Omental fat pad (tissue), 4 donors: ENCODE results near the gene RNF5. TPM values are rescaled to one million over a fixed set of nuclear protein-coding genes. Genes with fewer than 3 reads are reported as not detected.

ENCODE experiments used
- ATAC-seq: fragments of 150-250 bp; one replicate; pipeline ENCODE4 v1.9.1; 2016; ENCODE audit warnings: mild to moderate bottlenecking, moderate library complexity; ENCODE audit not compliant: low FRiP score
- DNase-seq: peaks from one replicate; pipeline ENCODE4 v3.0.0-alpha.2; 2019; ENCODE audit warnings: low spot score
- total RNA-seq, 4 donors: library from RNA; depleted of rRNA; stranded (reverse); fragments of >200 nt; gene quantifications; one replicate each; pipeline ENCODE4 v1.1.0, GENCODE V29; 2016
- TF ChIP-seq, protein P1 (sequence below), 3 donors: fragments of 450-650 bp; IDR thresholded peaks; one replicate each; pipeline ENCODE4 v1.5.1; 2016 to 2017; ENCODE audit warnings: antibody characterized with exemption in 3 of 3, mild to moderate bottlenecking in 3 of 3, moderate library complexity in 2 of 3

Gene RNF5
- total RNA-seq, 4 donors from 2014 or later, result 35.1 to 59.1 (median 50.6) TPM

- DNase-seq (no peak), ATAC-seq (no peak)
- TF ChIP-seq, protein P1, sequence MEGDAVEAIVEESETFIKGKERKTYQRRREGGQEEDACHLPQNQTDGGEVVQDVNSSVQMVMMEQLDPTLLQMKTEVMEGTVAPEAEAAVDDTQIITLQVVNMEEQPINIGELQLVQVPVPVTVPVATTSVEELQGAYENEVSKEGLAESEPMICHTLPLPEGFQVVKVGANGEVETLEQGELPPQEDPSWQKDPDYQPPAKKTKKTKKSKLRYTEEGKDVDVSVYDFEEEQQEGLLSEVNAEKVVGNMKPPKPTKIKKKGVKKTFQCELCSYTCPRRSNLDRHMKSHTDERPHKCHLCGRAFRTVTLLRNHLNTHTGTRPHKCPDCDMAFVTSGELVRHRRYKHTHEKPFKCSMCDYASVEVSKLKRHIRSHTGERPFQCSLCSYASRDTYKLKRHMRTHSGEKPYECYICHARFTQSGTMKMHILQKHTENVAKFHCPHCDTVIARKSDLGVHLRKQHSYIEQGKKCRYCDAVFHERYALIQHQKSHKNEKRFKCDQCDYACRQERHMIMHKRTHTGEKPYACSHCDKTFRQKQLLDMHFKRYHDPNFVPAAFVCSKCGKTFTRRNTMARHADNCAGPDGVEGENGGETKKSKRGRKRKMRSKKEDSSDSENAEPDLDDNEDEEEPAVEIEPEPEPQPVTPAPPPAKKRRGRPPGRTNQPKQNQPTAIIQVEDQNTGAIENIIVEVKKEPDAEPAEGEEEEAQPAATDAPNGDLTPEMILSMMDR (IDR thresholded peaks at IDR 0.05), result no peak
These were observed 7.9 kb upstream of the RNF5 start for GRCh38 chr6:32170294-32170693.

DNA sequence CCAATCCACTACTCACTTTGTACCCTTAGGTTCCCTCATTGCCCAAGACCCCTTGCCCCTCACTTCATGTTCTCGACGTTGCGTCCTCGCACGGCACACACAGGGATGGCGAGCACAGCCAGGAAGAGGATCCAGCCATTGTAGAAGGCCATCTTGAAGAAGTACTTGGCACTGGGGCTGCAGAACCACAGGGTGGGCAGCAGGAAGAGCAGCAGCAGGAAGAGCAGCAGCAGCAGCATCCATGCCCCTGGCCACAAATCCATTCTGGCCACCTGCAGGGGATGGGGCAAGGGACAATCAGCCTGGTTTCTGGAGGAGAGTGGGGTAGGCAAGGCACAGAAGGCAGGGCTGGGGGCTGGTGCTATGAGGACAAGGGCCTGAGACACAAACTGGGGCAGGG, 7.0 kb upstream of the RNF5 start:
- no peak for ATAC-seq
- no peak for DNase-seq
- TF ChIP-seq, protein P1 (IDR thresholded peaks at IDR 0.05), result no peak

GRCh38 chr6:32173051-32173727, 5.0 kb upstream of the RNF5 start:
- no peak for DNase-seq
- ATAC-seq, result no peak
- TF ChIP-seq, protein P1 (IDR thresholded peaks at IDR 0.05), result no peak

DNA sequence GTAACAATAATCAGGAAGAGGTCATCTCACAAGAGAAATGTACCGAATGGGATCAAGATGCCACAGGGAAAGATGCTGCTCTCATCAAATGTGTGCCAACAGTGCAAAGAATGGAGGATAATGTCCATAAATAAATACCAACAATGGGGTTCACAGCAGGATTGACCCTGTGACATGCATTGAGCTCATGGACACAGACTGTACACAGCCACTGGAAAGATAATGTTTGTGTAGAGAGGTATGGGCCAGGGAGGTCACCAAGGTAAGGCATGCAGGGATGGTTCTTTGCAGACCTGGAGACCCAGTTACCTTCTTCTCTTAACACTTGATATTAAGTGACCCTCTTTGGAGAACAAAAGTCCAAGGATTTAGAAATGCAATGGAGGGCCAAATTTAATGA, 3.8 kb upstream of the RNF5 start:
- ATAC-seq, result no peak
- TF ChIP-seq, protein P1 (IDR thresholded peaks at IDR 0.05), result no peak
- DNase-seq, result no peak

GRCh38 chr6:32175322-32175710, 2.9 kb upstream of the RNF5 start:
- TF ChIP-seq, protein P1 (IDR thresholded peaks at IDR 0.05), result no peak
- ATAC-seq (no peak), DNase-seq (no peak)

- TF ChIP-seq, protein P1 (IDR thresholded peaks at IDR 0.05), result no peak
- DNase-seq, result peak; percentile 94
- peak; percentile 58 for ATAC-seq
These were observed 2.3 kb upstream of the RNF5 start, which contains the start of gene AGPAT1 for GRCh38 chr6:32175711-32176475. AGPAT1 (minus strand) TSS chr6:32176084; CDS start chr6:32171496, 4,588 bp downstream.
